Raji (cell line): ENCODE results near the gene DNAJA2.

Experiments
- POLR2A ChIP-seq: IDR thresholded peaks from 2 replicates; pipeline ENCODE4 v1.6.1; 2011; ENCODE audit warnings: low read depth, low read length, control low read depth; ENCODE audit not compliant: insufficient read depth

DNAJA2 gene

DNA sequence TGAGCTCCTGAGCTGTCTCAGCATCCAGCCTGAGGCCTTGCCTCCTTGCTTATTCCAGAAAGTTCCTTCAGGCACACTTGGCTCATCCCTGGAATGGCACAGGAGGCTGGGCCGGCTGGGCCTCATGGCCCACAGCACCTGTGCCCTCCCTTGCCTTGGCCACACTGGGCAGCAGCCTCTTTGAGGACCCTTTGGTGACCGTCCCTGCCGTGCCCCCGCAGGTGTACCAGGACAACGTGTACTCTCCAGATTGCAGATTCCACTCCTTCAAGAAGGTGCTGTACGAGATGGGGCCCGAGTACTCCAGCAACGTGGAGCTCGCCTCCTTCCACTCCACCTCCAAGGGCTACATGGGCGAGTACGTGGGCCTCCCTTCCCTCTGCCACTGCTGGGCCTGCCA, 55.1 kb downstream of the DNAJA2 start:
- no peak for TF ChIP-seq POLR2A

DNA sequence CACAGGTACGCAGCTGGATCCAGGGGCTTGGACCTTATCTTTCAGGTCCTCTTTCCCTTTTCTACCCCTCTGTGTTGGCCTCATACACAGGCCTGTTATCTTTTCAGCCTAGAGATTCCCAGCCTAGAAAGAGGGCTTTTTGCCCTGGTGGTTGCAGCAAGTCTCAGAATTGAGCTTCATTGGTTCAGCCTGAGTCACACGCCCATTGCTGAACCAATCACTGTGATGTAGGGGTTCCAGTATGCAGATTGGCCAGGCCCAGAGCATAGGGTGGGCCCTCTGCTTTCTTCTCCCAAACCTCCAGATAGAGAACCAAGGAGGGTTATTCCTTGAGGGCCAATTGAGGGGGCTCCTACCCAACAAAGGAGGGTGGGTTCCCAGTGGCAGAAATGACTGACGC, 56.5 kb downstream of the DNAJA2 start:
- no peak for TF ChIP-seq POLR2A

DNA sequence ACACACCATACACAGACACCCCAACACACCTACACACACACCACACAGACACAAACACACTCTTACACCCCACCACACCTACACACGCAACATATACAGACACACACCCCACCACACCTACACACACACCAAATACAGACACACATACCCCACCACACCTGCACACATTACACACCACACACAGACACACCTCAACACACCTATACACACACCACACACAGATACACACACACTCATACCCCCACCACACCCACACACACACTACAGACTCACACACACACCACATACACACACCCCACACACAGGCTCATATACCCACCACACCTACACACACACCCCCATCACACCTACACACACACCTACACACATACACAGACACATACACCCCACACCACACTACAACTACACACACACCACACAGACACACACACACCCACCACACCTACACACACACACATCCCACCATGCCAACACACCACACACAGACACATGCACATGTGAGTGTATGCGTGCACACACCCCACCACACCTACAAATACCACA, 57.9 kb downstream of the DNAJA2 start:
- no peak for TF ChIP-seq POLR2A

DNA sequence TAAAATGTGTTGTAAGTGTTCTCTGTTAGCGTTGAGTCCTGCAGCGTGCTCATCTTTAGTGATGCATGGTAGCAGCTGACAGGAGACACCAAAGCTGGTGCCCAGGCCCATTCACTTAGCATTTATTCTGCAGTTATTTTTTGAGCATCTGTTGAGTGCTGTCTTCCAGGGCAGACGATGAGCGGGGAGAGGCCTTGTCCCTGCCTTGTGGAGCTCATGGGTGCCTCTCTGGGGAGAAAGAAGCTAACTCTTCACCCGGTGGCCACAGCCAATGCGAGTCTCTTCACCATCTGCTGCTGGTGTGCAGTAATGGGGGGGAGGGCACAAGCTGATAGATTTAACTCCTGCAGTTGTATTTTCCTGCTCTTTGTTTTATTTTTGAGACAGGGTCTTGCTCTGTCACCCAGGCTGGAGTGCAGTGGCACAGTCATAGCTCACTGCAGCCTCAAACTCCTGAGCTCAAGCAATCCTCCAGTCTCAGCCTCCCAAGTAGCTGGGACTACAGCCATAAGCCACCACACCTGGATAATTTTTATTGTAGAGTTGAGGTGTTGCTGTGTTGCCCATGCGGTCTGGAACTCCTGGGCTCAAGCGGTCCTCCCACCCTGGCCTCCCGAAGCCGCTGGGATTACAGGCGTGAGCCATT, 58.8 kb downstream of the DNAJA2 start:
- no peak for TF ChIP-seq POLR2A

DNA sequence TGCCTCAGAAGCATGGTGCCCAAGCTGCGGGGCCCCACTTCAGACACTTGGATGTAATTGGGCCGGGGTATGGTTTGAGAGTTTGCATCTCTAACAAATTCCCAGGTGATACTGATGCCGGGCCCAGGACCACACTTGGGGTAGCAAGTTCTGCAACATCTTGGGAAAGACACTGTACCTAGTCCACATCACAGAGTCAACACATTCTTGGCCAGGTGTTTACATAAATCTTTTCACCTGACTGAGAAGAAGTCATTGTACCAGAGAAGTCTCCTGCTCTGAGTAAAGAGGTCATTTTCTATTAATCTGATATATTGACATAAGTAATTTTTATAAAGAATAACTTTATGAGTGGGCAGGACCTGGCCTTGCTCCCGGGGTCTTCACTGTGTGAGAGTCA, 61.8 kb downstream of the DNAJA2 start:
- TF ChIP-seq POLR2A = no peak

DNA sequence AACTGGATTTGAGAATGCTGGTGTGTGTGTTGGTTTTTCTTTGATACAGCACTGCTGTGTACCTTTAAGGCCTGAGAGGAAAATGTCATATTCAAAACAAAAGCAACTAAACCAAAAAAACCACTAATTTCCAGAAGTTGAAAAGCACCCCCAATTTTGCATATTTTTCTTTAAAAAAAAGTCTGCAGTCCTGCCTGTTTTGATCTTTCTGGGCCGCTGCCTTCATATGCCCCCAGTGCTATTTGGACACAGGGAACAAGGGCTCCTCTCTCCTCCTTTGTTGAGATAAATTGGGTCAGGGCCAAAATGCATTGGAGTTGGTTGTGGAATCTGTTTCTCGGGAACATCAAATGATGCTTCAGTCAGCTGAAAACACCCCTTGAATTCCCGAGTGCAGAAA, 62.4 kb downstream of the DNAJA2 start:
- TF ChIP-seq POLR2A = peak; percentile 46; the same call in 1 of the 2 replicates

DNA sequence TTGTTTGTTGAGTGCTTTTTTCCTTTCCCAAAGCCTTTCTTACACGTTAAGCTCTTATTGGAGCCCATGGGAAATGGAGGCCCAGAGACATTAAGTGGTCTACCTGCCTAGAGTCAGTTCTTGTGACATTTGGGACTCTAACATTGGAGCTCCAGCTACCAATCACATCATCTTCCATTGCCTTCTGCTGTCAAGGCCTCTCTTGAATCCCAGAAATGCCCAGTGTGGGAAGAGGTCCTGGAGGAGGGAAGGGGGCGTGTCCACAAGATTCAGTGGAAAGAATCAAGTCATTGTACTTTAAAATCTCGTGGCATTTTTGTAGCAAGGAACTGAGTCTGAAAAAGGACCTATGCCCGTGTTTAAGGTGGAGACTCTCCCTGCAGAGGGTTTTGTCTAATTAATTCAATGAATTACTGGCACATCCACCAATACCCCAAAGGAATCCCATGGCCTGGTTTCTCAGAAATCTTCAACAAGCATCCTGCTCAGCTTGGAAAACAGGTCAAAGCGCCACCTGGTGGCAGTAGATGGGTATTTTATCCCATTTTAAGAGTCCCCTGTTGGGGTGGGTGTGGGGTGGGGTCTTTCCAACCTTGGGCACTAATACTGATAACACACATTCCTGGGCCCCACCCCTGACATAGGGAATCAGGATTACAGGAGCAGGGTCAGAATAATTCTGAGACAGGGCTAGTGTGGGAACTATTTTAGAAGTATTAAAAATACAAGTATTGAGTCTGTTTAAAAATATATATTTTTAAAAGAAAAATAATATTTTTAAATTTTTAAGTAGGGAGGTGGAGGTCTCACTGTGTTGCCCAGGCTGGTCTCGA, 64.7 kb downstream of the DNAJA2 start:
- no peak for TF ChIP-seq POLR2A

DNA sequence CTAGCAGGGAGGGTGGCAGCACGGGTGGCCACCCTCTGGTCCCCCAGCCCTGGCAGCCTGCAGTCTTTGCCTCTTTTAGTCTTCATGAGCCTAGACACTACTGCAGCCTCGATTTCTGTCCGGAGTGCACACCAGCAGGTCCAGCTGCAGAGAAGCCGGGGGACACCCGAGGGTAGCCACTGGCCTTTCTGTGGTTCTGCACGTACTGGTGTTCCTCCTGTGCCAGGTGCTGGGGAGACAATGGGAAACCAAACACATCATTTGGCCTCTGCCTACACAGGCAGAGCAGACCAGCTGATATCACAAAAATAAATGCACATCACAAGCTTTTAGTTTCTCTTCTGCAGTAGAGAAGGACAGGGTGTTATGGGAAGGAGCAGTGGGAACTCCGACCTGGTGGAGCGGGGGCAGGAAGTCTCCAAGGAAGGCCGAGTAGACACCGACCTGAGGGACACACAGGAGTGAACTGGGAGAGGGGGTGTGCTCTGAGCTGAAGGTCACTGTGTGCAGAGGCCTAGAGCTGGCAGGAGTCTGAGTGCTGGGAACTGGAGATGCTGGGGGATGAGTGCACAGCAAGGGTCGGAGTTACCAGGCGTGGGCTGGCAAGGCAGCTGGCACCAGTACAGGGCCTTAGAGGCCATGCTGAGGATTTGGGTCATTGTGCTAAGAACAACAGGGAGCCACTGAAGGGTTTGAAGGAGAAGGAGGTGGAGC, 66.3 kb downstream of the DNAJA2 start:
- TF ChIP-seq POLR2A = no peak

DNA sequence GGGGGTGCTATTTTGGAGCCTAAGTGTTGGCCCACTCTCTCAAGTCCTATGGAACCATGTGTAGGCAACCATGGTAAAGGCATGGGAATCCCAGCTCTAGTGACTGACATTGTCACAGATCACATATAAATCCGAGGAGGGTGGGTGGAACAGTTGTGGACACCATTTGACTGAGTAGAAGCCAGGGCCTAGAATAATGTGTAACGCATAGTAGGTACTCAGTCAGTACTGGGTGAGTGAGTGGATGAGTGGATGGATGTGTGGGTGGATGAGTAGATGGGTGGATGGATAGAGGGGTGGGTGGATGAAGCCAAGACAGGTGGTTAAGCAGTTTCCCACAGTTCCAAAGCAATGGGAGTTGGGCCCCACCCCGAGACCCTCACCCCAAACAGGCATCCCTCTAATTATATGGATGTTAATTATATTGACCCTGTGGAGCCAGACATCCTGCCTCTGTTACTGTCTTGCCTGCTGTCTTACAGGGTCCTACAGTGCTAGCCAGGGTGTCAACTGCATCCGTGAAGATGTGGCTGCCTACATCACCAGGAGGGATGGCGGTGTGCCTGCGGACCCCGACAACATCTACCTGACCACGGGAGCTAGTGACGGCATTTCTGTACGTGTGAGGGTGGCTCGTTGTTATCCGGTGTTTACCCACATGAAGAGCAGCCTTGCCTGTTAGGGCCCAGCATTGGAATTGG, 67.0 kb downstream of the DNAJA2 start:
- no peak for TF ChIP-seq POLR2A
